CD4-positive, alpha-beta T cell treated with Interleukin-6 at 100 ng/mL for 8 hours (primary cell): ENCODE measurements around the gene GFPT1.

Experiments
- DNase-seq: peaks from one replicate; pipeline ENCODE4 v3.0.0-alpha.2; 2020; ENCODE audit warnings: mixed read lengths, low spot score

The GFPT1 gene

GRCh38 chr2:69291004-69291650, 95.9 kb downstream of the GFPT1 start:
- no peak for DNase-seq

GRCh38 chr2:69288429-69288828, 98.6 kb downstream of the GFPT1 start:
- no peak for DNase-seq

GRCh38 chr2:69287544-69287943, 99.5 kb downstream of the GFPT1 start:
- no peak for DNase-seq

GRCh38 chr2:69285379-69285894, 101.6 kb downstream of the GFPT1 start:
- no peak for DNase-seq

- DNase-seq = no peak
Observed at GRCh38 chr2:69280796-69281412, 106.1 kb downstream of the GFPT1 start.

- DNase-seq = no peak
Observed at GRCh38 chr2:69279931-69280681, 106.9 kb downstream of the GFPT1 start.

GRCh38 chr2:69279211-69279610, 107.8 kb downstream of the GFPT1 start:
- no peak for DNase-seq

GRCh38 chr2:69278366-69278765, 108.7 kb downstream of the GFPT1 start:
- no peak for DNase-seq

GRCh38 chr2:69275490-69275889, 111.5 kb downstream of the GFPT1 start:
- DNase-seq = no peak

- no peak for DNase-seq
Observed at GRCh38 chr2:69272803-69273471, 114.1 kb downstream of the GFPT1 start.

GRCh38 chr2:69271831-69272257, 115.2 kb downstream of the GFPT1 start:
- DNase-seq = no peak
